H1 (cell line): ENCODE results near the gene KBTBD12.

Experiments used
- ATF2 ChIP-seq: IDR thresholded peaks from 2 replicates; pipeline ENCODE4 v1.6.1; 2012; ENCODE audit warnings: low read length, inconsistent platforms
- CHD2 ChIP-seq: IDR thresholded peaks from 2 replicates; pipeline ENCODE4 v1.6.1; 2012; ENCODE audit warnings: low read length, improper control_type of control experiment
- CREB1 ChIP-seq: IDR thresholded peaks from 2 replicates; pipeline ENCODE4 v1.6.1; 2012; ENCODE audit warnings: inconsistent platforms
- CTCF ChIP-seq, 3 experiments: IDR thresholded peaks; 1 replicate in 2 of 3; 2 replicates in 1 of 3; pipeline versions ENCODE4 v1.5.1 to v1.6.1; 2011; ENCODE audit warnings: low read length in 3 of 3, mild to moderate bottlenecking in 3 of 3, inconsistent platforms in 2 of 3, low read depth in 1 of 3, moderate library complexity in 1 of 3; ENCODE audit not compliant: insufficient read depth in 1 of 3; ENCODE audit errors: control extremely low read depth in 1 of 3
- EP300 ChIP-seq, 2 experiments: IDR thresholded peaks; 1 replicate in 1 of 2; 2 replicates in 1 of 2; pipeline ENCODE4 v1.6.1; 2011 to 2012; ENCODE audit warnings: low read depth in 2 of 2, low read length in 2 of 2, mild to moderate bottlenecking in 2 of 2, borderline replicate concordance in 1 of 2, inconsistent platforms in 1 of 2, moderate library complexity in 1 of 2
- TEAD4 ChIP-seq: IDR thresholded peaks from 2 replicates; pipeline ENCODE4 v1.6.1; 2012; ENCODE audit warnings: low read depth, low read length, inconsistent platforms, mixed read lengths
- ZNF274 ChIP-seq: IDR thresholded peaks from 2 replicates; pipeline ENCODE4 v1.7.0; 2012; ENCODE audit warnings: low read length, borderline replicate concordance; ENCODE audit errors: extremely low read depth

- TF ChIP-seq ATF2 (no peak), EP300 (IDR thresholded peaks at IDR 0.05; ENCODE audit: borderline replicate concordance in 1 of 2, low read depth in 2 of 2, low read length in 2 of 2) (no peak), TEAD4 (no peak), CTCF (IDR thresholded peaks at IDR 0.05; ENCODE audit: control extremely low read depth in 1 of 3, insufficient read depth in 1 of 3, low read depth in 1 of 3, low read length in 3 of 3) (no peak), ZNF274 (no peak), CHD2 (no peak), CREB1 (no peak)
These were observed 25.1 kb downstream of the KBTBD12 start for GRCh38 chr3:127940116-127940515.
